HT1080 (cell line): ENCODE measurements around the gene HRC. TPM values are rescaled to one million over a fixed set of nuclear protein-coding genes. Genes with fewer than 3 reads are reported as not detected.
"Not testable (repeated sequence)": the region's sequence is repeated elsewhere in the genome, so short reads cannot be mapped to it uniquely, and the experiment has no call there.

Experiments
- DNase-seq: peaks from one replicate; pipeline ENCODE4 v3.0.0-alpha.2; 2015; ENCODE audit warnings: low read depth
- total RNA-seq: library from RNA; depleted of rRNA; stranded (reverse); fragments of >200 nt; shearing (Covaris generic); gene quantifications from 2 replicates; pipeline ENCODE4 v1.2.3, GENCODE V29; 2014

HRC gene
- total RNA-seq, 1 experiment from 2014 or later: not detected

DNA sequence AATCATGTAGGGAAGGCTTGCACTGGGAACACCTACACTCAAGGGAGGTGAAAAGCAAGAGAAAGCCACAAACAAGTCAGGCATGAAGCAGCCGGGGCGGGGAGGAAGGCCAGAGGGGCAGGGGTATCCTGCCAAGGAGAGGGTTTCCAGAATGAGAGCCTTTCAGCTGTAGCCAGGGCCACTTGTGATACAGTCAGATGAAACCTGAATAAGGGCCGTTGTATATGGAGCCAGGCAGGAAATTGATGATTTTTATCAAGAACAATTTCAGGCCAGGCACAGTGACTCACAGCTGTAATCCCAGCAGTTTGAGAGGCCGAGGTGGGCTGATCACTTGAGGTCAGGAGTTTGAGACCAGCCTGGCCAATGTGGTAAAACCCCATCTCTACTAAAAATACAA is 6.8 kb upstream of the HRC start:
- peak; percentile 84 for DNase-seq

DNA sequence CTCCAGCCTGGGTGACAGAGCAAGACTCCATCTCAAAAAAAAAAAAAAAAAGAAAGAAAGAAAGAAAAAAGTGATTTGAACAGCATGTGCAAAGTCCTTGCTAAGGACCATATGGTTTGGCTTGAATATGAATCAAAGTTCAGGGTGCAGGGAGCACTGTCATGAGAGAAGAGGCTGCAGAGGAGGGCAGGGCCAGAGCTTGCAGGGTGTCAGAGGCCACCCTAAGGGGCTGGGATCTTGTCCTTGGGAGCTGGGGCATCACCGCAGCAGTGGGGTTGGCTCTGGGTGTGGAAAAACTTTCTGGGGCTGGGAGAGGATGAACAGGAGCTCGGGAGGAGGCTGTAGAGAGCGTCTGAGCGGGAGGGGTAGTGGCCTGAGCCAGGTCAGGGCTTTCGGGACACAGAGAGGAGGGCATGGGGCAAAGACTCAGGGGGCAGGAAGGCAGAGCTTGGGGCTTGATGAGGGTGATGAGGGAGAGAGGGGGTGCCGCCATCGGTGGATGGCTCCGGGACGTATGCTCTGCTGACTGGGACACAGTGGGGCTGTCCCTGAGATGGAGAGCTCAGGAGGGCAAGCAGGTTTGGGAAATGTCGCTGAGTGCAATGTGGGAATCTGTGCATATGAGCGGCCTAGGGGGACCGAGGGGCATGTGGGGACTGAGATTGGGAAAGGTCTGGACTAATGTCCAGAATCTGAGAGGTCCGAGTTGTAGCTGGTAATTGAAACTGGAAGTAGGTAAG is 5.4 kb upstream of the HRC start:
- DNase-seq: no peak

DNA sequence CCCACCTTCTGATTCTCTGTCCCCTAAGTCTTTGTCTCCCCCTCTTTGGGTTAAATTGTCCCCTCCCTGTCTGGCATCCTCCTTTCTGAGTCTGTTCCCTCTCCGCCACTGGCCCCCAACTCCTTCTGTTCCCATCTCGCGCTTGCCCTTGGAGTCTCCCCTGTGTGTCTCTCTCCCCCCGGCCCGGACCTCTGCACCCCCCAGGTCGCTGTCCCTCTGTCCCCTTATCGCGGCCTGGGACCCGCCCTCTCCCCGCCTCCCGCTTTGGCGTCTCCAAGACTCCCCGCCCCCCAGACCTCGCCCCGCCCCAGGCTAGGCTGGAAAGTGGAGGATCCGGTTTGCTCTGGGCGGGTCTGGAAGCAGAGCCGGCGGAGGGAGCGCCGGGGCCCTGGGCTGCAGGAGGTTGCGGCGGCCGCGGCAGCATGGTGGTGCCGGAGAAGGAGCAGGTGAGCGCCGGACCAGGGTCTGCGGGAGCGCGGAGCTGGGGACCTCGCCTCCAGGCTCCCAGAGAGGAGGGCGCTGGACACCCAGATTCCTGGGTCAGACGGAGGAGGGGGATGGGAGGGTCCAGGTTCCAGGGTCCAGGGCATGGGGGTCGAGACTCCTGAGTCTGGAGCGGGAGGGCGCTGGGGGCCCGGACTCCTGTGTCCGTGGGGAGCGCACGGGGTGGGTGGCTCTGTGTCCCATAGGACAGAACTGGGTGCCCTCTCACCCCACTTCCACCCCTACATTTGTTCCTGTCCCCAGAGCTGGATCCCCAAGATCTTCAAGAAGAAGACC is 2.4 kb upstream of the HRC start, which contains the start of gene TRPM4:
Gene TRPM4, plus strand, starts transcription at position 348 of the 780 bp plus-strand sequence. Its CDS starts 75 bp downstream, at position 423.
- DNase-seq: peak; percentile 64

DNA sequence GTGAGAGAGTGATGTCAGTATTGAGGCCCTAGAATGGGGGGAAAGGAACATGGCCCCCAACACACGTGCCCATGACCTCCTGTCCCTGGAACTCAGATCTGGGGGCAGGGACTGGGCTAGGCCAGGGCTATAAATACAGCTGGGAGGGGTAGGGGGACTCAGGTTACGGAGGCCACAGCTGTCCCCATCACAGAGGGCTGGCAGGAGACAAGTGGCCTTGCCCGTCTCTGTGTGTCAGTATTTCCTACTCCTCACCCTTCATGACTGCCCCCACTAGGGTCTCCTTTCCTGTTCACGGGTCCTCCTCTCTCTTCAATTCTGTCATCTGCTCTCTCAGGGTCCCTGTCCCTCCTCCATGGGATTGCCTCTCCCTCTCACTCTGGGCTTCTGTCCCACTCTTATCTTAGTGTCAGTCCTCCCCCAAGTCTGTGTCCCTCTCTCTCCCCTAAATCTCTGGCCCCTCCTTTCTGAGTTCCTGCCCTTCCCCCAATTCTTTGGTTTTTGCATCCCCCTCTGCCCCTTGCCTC is 687 bp upstream of the HRC start:
- no peak for DNase-seq

DNA sequence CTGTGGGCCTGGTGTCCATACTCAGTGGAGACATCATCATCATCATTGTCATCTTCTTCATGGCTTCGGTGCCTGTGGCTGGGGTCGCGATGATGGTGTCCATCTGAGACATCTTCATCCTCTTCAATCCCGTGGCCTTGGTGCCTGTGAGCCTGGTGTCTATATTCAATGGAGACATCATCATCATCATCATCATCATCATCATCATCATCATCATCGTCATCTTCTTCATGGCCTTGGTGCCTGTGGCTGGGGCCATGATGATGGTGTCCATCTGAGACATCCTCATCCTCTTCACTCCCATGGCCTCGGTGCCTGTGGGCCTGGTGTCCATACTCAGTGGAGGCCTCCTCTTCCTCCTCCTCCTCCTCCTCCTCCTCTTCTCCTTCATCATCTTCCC is 917 bp downstream of the HRC start:
- DNase-seq: no peak

DNA sequence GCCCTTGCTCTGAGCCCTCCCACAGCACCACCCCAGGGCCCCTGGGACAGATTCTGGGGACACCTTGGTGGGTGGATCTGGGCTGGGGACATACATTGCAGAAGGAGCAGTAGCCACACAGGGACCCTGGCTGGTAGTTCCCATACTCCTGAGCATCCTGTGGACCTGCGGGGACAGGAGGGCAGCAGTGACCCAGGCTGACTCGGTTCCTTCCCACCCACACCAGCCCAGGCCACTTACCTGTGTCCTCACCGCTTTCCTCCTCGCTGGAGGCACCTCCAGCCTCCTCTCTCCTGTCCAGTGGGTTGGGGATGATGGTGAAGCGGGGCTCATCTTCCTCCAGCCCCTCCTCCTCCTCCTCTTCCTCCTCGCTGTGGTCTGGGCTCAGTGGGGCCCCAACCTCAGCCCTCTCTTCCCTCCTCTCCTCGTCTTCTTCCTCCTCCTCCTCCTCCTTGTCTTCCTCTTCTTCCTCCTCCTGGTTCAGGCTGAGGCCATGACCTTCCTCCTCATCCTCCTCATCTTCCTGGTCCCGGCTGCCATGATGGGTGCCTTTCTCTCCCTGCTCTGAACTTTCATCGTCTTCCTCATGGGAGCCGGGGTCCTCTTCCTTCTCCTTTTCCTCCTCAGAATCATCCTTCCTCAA is 1.9 kb downstream of the HRC start:
- DNase-seq: no peak

DNA sequence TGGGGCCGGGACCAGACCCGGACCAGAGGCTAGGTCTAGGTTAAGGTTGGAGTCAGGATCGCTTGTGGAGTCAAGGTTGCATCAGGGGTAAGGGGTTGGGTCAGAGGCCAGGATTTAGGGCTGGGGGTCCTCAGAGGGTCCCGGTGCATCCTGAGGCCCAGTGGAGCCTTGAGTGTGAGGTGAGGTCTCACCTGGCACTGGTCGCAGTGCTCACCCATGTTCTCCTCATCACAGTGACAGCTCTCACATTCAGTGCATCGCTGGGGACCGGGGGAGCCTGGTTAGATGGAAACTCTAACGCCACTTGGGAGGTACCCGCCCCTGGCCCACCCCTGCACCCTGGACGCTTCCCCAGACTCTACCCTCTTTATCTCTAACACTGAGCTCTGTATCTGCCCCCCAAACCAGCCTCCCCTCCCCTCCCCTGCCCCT is 3.1 kb downstream of the HRC start:
- no peak for DNase-seq

DNA sequence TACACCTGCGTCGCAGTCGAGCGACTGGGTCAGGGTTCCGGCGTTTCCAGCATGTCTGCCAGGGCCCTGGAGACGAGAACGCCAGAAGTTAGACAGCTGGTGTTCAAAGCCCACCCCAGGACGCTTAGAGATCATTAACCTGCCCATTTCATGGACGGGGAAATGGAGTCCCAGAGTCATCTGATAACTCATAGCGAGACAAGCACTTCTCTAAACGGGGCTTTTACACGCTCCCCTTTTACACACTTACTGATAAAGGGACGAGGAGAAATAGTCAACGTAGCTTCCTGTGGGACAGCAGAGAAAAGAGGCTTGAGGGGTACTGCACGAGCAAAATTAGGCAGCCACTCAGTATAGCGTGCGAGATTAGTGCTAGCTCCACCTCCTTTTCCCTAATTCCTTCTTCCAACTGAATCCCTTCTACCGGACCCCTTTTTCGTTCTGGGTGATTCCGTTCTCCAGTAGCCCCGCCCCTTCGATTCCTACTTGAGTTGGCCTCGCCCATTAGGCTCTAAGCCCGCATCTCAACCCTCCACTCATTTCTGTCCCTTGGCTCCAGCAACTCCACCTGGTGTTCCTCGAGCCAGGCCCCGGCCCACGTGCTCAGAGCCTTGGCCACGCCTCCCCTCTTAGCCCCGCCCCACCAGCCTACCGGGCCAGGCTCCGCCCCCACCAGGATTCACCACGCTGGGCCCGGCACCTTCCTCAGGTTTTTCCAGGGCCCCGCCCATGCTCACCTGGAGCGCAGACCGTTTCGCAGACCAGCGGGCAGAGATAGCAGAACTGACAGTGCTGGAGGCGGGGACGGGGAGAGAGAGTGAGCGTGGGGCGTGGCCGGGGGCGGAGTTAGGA is 3.7 kb downstream of the HRC start:
- no peak for DNase-seq

DNA sequence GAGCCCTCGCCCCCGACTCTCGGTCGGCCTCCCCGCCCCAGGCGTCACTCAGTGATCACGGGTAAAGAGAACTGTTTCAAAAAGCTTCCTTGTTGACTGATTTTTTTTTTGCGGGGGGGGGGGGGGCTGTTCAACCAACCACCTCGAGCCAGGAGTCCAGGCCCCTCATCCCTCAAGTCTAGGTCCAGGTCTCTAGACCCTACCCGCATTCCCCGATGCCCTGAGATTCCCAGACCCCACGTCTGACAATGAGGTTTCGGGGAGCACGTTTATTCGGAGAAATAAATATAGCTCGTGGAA is 4.3 kb downstream of the HRC start:
- no peak for DNase-seq

DNA sequence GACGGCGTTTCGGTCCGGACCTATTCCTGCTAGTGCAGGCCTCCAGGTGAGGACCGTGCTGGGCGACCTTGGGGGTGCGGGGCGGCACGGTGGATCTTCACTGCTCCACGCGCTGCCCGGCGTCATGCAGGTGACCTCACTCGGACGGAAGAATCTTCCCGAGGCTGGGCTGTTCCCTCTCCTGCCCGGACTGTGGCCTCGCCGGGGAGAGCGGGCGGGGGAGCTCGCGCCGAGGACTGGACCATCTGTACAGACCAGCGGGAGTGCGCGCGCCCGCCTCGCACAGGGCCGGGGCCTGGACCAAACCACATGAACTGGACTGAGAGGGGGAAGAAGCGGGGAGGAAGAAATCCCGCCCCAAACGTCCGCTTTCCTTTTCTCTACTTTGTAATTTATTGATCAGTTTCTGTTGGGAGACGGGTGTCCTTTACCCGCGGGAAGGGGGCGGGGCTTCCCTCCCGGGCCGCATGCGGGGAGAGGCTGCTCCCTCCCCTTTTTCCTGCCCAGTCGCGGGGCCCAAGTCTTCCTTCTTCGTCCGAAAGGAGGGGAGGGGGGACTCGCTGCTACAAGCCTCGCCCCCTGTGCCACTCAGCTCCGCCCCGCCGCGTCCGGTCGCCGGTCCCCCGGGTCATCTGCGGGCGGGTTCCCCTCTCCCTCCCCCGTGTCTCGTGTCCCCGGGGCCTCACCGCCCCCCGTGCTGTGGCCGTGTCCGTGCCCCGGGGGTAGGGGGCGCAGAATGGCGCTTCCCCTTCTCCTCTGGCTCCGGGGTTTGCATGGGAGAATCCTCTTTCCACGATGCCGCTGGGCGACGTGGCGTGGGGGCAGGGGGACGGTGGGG is 4.9 kb downstream of the HRC start:
- peak; percentile 81 for DNase-seq

DNA sequence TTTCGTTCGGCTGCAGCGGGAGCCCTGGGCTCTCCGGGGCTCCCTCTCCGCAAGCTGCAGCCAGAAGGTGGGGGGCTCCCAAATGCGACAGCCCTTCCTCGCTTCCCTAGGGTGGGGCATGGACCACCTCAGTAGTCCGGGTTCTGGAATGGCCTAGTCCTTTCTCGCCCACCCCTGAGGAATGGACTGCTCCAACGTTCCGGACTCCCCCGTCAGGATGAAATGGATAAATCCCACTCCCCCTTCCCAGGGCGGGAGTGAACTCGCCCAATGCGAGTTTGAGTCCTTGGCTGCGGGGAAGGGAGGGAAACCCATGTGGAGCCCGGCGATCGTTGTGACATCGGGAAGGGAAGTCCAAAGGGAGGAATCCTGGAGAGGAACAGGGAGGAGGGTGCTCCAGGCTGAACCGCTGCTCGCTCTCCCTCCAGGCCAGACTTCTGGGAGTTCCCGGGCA is 5.5 kb downstream of the HRC start:
- peak; percentile 56 for DNase-seq

DNA sequence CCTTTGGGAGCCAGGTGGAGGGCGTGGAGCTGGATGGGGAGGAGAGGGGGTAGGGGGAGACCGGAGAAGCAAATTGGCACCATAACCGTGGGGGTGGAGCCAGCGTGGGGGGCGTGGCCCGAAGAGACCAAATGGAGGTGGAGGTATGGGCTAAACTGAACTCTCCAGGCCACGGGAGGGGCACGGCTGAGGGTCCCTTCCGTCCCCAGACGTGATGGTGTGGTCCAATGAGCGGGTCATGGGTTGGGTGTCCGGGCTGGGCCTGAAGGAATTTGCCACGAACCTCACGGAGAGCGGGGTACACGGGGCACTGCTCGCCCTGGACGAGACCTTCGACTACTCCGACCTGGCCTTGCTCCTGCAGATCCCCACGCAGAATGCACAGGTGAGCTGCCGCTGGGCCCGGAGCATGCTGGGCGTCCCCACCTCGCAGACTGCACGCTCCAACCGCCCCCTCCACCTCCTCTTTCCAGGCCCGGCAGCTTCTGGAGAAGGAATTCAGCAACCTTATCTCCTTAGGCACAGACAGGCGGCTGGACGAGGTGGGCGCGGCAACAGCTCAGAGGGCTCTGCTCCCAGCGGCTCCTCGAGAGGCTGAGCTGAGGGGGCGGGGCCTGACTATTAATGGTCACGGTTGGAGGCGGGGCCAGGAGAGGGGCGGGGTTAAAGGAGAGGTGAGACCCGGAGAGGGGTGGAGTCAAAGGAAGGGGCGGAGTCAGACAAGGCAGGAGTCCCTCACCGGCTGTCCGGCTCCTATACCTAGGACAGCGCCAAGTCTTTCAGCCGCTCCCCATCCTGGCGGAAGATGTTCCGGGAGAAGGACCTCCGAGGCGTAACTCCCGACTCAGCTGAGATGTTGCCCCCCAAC is 6.2 kb downstream of the HRC start:
- DNase-seq: peak; percentile 79

DNA sequence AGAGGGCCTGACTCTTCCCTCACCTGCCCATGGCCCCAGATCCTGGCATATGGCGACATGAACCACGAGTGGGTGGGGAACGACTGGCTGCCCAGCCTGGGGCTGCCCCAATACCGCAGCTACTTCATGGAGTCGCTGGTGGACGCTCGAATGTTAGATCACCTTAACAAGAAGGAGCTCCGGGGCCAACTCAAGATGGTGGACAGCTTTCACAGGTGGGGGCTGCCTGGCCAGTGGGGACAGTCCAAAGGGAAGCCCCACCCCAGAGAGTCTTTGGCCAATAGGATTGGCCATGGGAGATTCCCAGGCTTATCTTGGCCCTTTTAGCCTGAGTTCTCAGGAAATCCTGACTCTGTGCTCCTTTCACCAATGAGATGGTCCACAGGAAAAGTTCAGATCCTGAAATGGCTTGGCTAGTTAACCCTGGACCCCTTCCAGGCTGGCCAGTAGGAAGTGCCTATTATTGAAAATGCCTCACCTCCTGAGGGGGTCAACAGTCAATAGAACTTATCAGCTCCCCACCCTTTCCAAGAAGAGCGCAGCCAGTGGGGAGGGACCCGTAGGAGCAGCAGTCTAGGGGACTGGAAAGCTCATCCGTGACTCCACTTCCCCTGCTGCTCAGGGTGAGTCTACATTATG is 7.0 kb downstream of the HRC start:
- DNase-seq: no peak

DNA sequence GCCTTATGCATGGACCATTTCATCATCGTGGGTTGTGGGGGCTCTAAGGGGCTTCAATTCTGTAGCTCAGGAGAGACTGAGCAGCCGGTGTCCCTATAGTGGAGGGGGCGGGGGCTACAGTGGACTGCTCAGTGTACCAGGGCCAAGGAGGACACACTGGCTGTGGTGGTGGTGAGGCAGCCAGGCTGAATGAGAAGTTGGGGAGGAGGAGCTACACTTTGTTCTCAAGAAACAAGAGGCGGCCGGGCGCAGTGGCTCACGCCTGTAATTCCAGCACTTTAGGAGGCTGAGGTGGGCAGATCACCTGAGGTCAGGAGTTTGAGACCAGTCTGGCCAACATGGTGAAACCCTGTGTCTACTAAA is 8.8 kb downstream of the HRC start:
- DNase-seq: not testable (repeated sequence)

DNA sequence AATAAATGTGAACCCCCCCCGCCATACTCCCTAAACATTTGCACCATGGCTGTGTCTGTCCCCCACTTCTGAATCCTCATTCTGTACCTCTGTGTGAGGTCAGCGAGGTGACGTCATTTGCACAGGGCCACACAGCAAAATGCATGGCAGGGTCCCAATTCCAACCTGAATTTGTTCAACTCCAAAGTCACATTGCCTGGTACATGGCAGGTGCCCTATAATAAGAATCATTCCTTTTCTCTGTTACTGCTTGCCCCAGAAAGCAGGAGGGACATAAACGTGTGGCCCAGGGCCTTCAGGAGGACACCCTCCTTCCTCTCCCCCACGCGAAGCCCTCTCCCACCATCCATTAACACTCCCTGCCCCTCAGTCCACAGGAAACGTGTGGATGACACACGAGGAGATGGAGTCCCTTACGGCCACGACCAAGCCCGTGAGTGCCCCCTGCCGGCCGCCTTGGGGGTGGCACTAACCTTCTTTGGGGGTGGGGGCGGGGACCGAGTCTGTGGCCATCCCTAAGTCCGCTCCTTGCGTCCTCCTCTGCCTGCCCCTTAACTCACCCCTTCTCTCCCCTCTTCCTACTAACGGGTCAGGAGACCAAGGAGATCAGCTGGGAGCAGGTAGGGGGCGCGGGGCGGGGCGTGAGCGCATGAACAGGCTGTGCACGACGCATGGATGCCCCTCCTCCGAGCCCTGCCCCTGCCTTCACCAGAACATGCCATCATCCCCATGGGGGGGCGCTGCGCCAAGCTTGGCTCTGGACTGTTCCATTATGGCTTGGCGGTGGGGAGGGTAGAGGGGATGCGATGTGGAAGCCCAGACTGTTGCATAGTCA is 9.4 kb downstream of the HRC start:
- DNase-seq: peak; percentile 64

DNA sequence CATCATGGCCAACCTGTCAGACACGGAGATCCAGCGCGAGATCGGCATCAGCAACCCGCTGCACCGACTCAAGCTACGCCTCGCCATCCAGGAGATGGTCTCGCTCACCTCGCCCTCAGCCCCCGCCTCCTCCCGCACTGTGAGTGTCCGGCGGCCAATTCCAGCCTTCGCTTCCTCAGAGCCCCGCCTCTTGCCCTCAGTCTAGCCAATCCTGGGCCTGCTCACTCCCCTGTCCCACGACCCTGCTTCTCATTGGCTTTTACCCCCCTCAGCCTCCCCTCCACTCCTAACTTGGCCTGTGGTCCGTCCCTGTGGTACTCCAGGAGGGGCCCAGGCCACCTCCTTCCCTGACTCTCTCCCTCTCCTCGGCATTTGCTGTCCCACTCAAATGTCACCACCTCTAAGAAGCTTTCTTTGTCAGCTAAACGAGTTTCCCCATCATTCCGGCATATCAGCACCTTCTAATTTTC is 12.3 kb downstream of the HRC start:
- peak; percentile 76 for DNase-seq

DNA sequence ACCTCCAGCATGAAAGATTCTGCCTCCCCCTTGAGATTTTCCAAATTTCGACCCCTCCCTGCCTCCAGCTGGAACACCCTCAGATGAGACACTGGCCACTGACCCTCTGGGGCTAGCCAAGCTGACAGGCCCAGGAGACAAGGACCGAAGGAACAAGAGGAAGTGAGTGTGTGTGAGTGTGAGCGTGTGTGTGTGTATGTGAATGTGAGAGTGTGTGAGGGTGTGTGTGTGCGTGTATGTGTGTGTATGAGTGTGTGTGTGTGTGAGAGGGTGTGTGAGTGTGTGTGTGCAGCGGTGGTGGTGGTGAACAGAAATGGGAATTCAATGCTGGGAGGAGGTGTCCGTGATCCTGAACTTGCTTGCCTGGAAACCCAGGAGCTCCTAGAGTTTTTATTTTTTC is 13.8 kb downstream of the HRC start:
- DNase-seq: no peak

DNA sequence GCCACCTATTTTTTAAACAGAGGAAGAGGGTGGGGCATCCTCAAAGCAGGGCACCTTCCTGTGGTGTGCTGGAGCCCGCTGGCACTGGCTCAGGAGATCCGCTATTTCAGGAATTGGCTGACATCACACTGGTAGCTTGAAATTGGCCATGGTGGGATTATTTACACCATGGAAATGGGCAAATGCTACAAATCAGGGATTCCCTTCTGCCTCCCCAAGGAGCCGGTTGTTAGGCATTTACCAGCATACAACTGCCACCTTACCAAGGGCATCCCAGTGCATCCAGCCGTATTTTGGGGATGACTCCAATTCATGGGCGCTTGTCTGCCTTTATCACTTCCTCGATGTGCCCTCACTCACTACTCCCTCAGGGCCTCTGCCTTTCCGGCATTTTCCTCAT is 14.2 kb downstream of the HRC start:
- no peak for DNase-seq
